NCI-H446 treated with DMSO at 0.1 percent for 48 hours (cell line): Measurements from ENCODE around the gene LRRC18.

Experiments used
- DNase-seq: peaks from one replicate; lab custom pipeline; 2025; lab: John Stamatoyannopoulos, UW

Gene LRRC18

GRCh38 chr10:48939790-48940325, at the start of gene LRRC18:
Gene LRRC18, minus strand, starts transcription at chr10:48939840. Its CDS starts 25,685 bp downstream, at chr10:48914155.
- DNase-seq, result no peak

GRCh38 chr10:48985621-48986158, 46.0 kb upstream of the LRRC18 start:
- DNase-seq, result no peak

GRCh38 chr10:48983648-48984351, 44.2 kb upstream of the LRRC18 start:
- no peak for DNase-seq

GRCh38 chr10:48982584-48982983, 42.9 kb upstream of the LRRC18 start:
- DNase-seq, result no peak

- no peak for DNase-seq
Measured at GRCh38 chr10:48981310-48981907, 41.8 kb upstream of the LRRC18 start.

- DNase-seq, result no peak
Measured at GRCh38 chr10:48978318-48978717, 38.7 kb upstream of the LRRC18 start.

GRCh38 chr10:48976196-48976595, 36.6 kb upstream of the LRRC18 start:
- DNase-seq, result no peak

- DNase-seq, result no peak
Measured at GRCh38 chr10:48974510-48975156, 35.0 kb upstream of the LRRC18 start.

GRCh38 chr10:48973065-48973464, 33.4 kb upstream of the LRRC18 start:
- no peak for DNase-seq

- DNase-seq, result no peak
Measured at GRCh38 chr10:48970654-48971053, 31.0 kb upstream of the LRRC18 start.

GRCh38 chr10:48970046-48970445, 30.4 kb upstream of the LRRC18 start:
- DNase-seq, result no peak

- no peak for DNase-seq
Measured at GRCh38 chr10:48968036-48968435, 28.4 kb upstream of the LRRC18 start.

GRCh38 chr10:48965460-48965859, 25.8 kb upstream of the LRRC18 start:
- DNase-seq, result no peak

GRCh38 chr10:48964038-48964437, 24.4 kb upstream of the LRRC18 start:
- DNase-seq, result no peak

- no peak for DNase-seq
Measured at GRCh38 chr10:48958598-48959190, 19.1 kb upstream of the LRRC18 start.

GRCh38 chr10:48957361-48958151, 17.9 kb upstream of the LRRC18 start:
- DNase-seq, result no peak

GRCh38 chr10:48951707-48952106, 12.1 kb upstream of the LRRC18 start:
- DNase-seq, result no peak

GRCh38 chr10:48948470-48949037, 8.9 kb upstream of the LRRC18 start:
- no peak for DNase-seq

GRCh38 chr10:48947690-48948469, 8.2 kb upstream of the LRRC18 start:
- no peak for DNase-seq

- DNase-seq, result no peak
Measured at GRCh38 chr10:48946891-48947500, 7.4 kb upstream of the LRRC18 start.
